Uterus (tissue), 2 donors: Measurements from ENCODE around the gene C1QTNF6.

Experiments used
- CTCF ChIP-seq, 4 experiments: fragments of 200-600 bp in 2 of 4; fragments of 450-650 bp in 2 of 4; sonication (generic) in 2 of 4; IDR thresholded peaks; one replicate each; pipeline ENCODE4 v1.5.1; 2016 to 2019; ENCODE audit warnings: antibody characterized with exemption in 4 of 4, mild to moderate bottlenecking in 2 of 4, moderate library complexity in 1 of 4
- POLR2A ChIP-seq, 2 donors: fragments of 450-650 bp; IDR thresholded peaks; one replicate each; pipeline ENCODE4 v1.6.1; 2016; ENCODE audit warnings: antibody characterized with exemption in 2 of 2, mild to moderate bottlenecking in 1 of 2, moderate library complexity in 1 of 2

GRCh38 chr22:37180531-37181231 is 7.4 kb downstream of the C1QTNF6 start:
- no peak for TF ChIP-seq CTCF (IDR thresholded peaks at IDR 0.05)
- no peak for TF ChIP-seq POLR2A (IDR thresholded peaks at IDR 0.05)
